HG02852 (cell line): ENCODE data around the gene CTPS1.

Experiments used
- ATAC-seq: cut with Tn5 transposase; IDR thresholded peaks from one replicate; pipeline ENCODE4 v1.9.1; 2021; ENCODE audit warnings: mild to moderate bottlenecking, moderate library complexity; ENCODE audit not compliant: unreplicated experiment

The CTPS1 gene, protein sequence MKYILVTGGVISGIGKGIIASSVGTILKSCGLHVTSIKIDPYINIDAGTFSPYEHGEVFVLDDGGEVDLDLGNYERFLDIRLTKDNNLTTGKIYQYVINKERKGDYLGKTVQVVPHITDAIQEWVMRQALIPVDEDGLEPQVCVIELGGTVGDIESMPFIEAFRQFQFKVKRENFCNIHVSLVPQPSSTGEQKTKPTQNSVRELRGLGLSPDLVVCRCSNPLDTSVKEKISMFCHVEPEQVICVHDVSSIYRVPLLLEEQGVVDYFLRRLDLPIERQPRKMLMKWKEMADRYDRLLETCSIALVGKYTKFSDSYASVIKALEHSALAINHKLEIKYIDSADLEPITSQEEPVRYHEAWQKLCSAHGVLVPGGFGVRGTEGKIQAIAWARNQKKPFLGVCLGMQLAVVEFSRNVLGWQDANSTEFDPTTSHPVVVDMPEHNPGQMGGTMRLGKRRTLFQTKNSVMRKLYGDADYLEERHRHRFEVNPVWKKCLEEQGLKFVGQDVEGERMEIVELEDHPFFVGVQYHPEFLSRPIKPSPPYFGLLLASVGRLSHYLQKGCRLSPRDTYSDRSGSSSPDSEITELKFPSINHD

DNA sequence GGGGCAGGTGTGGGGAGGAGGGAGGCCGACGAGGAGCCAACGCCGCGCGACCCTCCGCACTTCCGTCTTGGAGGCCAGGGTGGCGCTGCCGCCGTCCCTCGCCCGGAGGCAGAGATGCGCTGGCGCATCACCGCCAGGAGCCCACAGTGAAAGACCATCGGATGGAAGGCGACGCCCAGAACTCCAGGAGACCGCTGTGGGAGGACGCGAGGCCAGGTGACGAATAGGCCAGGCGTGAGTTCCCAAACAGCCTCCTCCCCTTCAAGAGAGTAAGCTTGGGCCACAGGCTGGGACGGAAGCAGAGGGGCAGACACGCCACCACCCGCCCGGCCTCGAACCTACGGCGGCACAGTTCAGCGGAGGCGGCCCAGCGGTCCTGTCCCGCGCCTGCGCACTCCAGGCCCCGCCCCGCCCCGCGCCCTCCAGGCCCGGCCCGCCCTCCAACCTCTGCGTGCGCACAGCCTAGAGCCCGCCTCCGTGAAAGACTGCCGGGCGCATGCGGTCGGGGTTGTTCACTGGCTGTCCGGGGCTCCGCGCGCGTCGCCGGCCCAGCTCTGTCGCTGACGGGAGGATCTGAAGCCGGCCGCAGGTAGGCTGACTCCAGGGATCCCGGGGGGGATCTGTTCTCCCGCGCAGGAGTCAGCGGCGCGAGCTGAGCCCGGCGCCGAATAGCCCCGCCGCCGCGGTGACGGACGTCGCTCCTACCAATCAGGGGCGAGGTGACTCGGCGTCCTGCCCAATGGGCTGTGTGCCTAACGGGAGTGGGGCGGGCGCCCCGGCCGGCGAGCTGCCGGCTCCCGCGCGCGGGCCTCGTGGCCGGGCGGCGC is at the start of gene CTPS1:
TSS of gene CTPS1 (plus strand) at position 456 of the 827 bp plus-strand sequence. CDS start 3,595 bp downstream, outside the sequence.
- ATAC-seq = peak; percentile 85

DNA sequence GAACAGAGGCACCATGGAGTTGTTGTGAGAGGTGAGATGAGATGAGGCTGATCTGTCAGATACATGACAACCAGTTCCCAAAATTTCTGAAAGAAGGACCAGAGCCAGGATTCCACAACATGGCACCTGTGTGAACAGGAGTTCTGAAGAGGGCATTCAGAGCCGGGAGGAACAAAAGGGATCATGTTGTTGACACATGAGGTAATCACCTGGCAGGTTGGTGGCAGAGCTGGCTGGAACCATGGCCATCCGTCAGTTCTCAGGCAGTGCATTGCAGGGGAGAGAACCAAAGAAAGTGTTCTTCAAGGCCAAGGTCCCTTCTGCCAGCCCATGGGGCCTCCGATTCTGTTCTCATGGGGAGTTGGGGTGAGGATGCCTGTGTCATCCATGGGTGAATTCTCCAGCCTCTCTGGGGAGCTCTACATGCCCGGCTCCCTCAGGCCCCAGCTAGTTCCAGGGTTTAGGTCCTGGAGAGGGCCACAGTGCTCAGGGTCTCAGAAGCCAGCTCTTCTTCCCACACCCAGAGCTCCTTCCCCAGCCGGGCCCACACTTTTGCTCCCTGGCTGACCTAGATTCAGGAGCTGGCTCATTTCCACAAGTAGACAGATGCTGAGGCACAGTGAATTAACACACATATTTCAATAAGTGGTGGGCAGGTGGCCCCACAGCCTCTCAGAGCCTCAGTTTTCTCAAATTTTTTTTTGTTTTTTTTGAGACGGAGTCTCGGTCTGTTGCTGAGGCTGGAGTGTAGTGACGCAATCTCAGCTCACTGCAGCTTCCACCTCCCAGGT is 49.1 kb upstream of the CTPS1 start:
- ATAC-seq = no peak

DNA sequence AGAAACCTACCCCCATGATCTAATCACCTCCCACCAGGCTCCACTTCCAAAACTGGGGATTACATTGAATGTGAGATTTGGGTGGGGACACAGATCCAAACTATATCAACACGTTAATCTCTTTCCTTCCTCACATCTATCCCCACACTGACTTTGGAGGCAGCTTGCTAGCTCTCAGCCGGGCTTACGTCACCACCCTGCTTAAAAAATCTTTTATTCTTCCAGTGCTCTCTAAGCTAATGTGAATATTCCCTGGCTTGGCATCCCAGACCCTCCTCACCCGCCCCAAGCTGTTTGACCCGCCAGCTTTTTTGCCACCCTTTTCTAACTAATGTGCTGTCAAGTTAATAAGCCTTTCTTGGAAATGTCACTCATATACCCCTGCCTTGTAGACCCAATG is 47.9 kb upstream of the CTPS1 start:
- ATAC-seq = no peak

DNA sequence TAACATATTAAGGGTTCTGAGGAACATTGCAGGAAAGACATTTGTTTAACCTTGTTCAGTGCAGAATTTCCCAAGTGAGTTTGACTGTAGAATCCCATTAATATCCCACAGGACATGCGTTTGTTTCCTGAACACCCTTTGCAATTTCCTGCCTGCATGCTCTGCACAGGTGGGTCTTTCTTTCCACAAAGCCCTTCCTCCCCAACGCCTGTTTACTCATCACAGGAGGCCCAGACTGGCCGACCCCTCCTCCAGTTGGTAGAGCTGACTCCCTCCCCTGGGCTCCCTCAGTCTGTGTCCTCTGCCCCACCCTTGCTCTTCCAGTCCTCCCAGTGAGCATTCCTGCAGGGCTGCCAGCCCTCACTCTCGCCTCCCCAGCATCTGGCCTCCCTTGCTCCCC is 47.5 kb upstream of the CTPS1 start:
- no peak for ATAC-seq

DNA sequence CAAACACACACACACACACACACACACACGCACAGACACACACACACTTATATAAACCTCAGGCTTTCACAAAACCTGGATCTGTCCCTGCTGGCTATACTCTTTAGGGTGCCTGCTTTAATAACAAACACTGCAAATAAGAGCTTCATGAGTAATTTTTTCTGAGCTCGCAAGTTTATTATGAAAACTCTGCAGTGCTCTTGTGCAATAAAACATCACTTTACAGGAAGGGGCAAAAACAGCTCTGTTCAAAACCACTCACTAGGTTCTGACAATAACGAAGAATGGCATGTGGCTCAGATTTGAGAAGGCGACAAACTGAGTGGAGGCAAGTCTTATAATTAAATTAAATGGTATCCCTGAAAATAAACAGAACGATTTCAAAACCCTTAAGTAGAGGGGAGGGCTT is 42.6 kb upstream of the CTPS1 start:
- no peak for ATAC-seq

DNA sequence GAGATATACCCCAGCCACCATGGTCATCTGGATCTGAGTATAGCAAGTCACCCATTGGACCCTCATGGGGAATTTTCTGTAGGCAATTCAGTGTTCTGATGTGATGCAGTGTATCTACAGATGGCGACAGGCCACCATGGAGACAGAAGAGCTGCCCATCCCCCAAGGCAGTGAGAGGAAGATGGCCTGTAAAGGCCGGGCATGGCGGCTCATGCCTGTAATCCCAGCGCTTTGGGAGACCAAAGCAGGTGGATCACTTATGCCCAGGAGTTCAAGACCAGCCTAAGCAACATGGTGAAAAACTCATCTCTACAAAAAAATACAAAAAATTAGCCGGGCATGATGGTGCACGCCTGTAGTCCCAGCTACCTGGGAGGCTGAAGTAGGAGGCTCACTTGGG is 41.1 kb upstream of the CTPS1 start:
- no peak for ATAC-seq

DNA sequence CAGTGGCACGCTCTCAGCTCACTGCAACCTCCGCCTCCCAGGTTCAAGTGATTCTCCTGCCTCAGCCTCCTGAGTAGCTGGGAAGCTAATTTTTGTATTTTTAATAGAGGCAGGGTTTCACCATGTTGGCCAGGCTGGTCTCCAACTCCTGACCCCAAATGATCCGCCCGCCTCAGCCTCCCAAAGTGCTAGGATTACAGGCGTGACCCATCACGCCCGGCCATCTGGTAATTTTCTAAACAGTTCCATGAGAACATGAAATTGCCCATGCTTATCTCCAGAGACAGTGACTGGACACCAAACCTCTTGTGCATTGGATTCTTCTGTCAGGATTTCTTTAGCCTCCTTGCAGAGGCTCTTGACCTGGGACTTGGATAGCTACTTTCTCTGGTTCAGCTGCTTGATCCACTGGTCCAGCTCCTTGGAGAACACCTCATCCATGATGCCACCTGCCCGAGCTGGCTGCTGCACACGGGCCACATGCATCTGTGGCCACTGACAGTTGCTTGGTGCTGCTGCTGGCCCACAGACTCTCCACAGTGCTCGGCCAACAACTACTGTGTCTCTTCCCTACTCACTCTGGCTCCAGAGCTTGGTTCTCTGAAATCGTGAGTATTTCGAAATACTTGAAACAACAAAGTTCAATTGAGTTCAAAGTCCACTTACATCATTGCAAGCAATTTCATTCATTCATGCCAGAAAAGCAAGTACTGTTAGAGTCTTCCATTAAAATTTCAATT is 40.0 kb upstream of the CTPS1 start:
- no peak for ATAC-seq

DNA sequence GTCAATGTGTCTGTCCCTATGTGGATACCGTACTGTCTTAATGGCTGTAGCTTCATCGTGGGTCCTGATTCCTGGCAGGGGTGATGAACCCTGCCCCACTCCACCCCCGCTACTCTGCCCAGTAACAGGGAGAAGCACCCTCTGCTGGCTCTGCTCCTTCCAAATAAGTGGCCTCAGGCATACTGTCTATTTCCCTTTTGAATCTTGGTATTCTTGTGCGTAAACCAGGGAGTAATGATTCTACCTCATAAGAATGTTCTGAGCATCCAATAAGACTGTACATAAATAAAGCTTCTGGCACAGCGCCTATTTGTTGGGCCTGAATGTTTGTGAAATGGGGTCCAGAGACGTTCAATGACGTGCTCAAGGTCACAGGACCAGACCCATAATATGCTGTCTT is 35.2 kb upstream of the CTPS1 start:
- no peak for ATAC-seq

DNA sequence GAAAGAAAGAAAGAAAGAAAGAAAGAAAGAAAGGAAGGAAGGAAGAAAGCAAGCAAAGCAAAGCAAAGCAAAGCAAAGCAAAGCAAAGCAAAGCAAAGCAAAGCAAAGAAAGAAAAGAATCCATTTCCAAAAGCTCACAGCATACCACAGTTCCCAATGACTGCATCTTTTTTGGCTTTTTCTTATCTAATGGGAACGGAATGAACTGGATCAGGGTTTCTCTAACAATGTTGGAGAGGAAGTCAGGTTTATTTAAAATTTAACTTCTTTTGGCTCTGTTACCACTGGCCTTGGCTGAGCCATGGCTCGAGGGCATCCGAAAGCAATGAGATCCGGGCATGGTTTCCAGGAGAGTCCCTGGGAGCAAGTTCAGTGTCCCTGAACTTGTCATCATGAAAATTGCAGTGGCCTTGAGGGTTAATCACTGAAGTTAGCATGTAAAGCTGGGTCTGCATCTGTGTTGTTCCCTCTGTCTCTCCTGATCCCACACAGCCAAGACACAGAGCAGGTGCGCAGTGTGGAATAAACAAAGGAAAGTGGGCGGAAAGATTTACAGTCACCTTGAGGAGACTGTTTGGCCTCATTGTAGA is 34.6 kb upstream of the CTPS1 start:
- no peak for ATAC-seq

DNA sequence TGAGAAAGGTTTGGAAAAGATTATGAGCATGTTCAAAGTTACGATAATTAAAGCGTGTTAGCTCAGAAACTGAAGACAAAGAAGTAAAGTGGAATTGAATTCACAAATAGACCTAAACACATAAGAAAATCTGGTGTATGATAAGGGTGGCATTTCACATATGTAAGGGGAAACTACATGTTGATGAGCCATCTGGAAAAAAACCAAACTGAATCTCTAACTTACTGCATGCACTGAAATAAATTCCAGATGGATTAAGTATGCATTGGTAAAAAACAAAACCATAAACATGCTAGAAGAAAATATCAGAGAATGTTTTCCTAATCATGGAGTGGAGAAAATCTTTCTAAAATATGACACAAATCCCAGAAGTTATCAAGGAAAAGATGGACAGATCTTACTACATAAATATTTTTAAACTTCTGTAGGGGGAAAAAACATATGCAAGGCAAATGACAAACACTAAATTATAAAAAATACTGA is 34.0 kb upstream of the CTPS1 start:
- ATAC-seq = no peak

DNA sequence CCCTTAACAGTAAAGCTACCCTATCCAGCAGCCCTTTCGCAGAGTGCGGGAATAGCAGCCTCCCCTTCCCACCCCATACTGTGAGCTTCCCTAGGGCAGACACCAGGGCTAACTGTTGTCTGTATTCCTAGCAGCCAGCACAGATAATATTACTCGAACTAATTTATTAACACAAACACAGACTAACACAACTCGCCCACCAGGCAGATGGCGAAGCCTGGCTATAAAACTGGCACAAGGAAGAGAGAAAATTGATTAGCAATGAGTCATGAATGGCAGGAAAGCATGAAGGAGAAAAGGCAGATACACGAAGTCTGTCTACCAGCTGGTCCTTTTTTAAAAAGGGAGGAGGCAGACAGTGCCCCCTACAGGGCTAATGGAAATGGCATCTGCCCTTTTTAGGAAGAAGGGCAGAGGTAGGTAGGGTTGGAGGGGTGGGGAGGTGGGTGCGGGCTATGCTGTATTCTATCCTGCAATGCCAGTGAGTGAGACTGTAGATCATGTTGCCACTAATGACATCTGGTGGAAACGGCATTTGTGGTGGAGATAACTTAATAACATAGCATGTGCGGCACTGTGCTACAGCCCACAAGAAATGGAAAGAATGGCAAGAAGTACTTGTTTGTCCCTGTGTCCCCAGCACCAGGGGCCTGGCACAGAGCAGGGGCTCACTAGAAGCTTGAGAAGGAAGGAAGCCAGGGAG is 30.6 kb upstream of the CTPS1 start:
- ATAC-seq = no peak

DNA sequence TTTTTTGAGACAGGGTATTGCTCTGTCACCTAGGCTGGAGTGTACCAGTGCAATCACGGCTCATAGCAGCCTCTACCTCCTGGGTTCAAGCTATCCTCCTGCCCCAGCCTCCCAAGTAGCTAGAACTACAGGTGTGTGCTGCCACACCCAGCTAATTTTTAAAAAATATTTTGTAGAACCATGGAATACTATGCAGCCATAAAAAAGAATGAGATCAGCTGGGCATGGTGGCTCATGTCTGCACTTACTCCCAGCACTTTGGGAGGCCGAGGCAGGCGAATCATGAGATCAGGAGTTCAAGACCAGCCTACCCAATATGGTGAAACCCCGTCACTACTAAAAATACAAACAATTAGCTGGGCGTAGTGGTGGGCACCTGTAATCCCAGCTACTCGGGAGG is 29.9 kb upstream of the CTPS1 start:
- ATAC-seq = no peak

DNA sequence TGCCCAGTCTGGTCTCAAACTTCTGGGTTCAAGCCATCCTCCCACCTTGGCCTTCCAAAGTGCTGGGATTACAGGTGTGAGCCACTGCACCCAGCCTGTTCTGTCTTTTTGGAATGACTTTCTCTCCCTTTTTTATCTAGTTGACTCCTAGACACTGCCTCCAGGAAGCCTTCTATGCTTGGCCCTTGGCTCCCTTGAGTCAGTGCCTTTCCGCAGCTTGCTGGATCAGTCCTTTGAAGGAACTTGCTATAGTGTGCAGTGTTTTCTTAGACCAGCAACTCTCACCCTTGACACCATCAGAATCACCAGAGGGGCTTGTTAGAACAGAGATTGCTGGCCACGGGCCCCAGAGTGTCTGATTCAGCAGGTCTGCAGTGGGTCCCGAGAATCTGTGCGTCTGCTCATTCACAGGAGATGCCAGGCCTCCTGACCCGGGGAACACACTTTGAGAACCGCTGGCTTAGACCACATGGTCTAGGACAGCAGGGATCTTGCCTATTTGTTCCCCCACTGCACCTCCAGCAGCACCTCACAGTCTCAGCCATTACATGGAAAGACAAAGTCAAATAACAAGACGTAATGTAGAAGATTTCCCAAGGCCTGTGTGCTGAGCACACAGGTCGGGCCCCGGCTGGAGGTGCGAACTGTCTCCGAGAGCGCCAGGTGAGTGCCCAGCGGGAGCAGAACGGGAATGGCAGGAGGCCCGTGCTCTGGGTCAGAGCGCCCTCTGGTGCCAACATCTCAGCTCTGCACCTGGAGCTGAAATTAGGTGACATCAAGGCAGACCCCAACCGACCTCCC is 27.4 kb upstream of the CTPS1 start:
- ATAC-seq = no peak

DNA sequence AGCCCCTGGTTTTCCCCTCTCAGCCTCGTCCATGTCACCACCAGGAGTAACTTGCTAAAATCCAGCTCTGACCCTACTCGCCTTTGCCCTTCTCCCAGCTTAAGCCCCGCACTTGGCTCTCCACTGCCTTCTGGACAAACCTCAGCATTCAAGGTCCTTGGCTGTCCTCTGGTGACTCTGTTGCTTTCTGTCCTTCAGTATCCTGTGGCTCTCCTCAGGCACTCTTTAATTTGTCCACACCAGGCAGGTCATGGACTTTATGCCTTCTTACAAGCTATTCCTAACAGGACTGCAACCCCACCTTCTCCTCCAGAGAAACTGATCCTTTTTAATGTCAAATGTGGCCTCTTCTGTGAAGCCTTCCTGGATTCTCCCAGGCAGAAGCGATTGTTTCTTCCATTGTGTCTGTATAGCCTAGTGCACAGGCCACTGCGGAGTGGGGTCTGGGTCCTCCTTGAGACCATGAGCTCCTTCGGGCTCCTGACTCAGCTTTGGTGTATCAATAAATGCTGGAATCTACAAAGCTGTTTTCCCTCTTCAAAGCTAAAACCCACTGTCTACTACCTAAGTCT is 26.7 kb upstream of the CTPS1 start:
- no peak for ATAC-seq

DNA sequence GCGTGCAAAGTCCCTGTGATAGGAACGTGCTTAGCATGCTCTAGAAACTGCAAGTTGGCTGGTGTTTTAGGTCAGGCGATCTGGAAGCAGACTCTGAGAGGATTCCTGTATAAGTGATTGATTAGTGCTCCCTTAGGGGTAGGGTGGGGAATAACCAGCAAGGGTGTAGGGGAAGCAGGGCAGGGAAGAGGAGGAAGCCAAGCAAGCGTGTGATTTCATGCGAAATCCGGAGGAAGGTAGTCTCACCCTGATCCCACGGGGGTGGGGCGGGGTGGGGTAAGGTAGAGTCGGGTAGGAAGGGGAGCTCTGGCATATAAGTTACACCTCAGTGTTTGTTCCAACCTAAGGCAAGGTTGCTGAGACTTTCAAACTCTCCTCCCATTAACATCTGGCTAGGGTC is 24.9 kb upstream of the CTPS1 start:
- ATAC-seq = no peak

DNA sequence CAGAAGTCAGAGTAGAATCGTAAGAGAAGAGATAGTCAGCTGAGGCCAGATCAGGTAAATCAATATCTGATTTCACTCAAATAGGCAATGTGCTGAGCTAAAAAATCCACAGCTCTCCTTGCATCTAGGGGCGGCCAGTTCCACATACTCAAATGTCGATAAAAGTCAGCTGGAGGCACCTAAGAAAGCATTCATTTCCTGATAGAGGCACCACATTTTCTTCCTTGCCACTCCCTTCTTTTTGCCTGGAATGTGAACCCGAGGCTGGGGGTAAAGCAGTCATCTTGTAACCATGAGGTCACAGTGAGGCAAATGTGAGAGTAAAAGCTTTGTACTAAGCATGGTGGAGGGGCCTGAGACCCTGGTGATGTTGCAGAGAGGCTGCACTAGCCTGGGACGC is 24.2 kb upstream of the CTPS1 start:
- ATAC-seq = no peak

DNA sequence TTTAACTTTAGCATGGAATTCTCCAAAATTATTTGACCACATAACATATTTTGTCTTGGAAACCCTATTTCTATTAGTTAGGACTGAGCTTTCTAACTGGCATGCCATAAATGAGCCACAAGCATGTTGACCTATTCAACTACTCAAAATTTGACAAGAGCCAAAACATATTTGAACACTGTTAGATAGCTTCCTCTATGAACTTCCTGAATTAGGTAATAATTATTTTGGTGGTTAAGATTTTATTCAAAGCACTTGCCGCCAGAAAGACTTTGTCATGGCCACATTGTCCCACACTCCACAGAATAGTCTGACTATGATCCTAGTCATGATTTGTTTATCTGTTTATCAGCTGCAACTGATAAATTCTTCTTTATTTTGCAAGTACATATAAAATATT is 23.1 kb upstream of the CTPS1 start:
- no peak for ATAC-seq

DNA sequence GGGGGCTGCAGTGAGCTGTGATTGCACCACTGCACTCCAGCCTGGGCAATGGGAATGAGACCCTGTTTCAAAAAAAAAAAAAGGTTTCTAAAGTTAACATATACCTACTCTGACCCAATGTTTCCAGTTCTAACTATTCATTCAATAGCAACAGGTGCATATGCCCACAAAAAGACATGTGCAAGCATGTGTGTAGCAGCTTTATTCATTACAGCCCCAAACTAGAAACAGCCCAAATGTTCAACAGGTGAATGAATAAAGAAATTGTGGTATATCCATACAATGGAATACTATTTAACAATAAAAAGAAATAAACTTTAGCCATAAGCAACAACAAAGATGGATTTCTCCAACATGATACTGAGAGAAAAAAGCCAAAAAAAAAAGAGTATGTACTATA is 21.3 kb upstream of the CTPS1 start:
- ATAC-seq = no peak
